Measurements from ENCODE around the gene CDC42BPB. TPM values are rescaled to one million over a fixed set of nuclear protein-coding genes. Genes with fewer than 3 reads are reported as not detected.

The CDC42BPB gene
- total RNA-seq, 1 experiment from 2014 or later: 84.4 TPM

DNA sequence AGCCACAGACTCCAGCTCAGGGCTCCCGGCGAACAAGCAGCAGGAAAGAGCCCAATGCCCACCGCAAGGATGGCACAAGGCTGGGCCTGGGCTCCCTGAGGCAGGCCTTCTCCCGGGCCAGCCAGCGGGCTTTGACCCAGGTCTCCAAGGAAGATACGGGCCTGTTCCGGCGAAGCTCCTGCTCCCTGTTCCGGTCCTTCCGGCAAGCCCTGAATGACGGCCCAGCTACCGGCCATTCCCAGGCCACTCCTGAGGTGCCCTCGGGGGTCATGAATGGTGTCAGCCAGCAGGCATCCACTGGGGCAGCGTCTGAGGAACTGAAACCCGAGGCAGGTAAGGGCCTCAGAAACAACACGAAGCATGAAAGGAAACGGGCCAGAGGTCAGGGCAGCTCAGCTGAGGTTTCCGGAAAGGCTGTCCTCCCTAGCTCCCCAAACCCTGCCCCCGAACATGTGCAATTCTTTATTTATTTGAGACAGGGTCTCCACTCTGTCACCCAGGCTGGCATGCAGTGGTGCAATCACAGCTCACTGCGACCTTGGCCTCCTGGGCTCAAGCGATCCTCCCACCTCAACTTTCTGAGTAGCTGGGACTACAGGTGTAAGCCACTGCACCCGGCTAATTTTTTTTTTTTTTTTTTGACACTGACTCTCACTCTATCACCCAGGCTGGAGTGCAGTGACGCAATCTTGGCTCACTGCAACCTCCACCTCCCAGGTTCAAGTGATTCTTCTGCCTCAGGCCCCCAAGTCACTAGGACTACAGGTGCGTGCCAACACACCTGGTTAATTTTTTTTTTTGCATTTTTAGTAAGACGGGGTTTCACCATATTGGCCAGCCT lies 43.2 kb upstream of the CDC42BPB start:
- no TSS peak for BruUV-seq (replicated peaks)
- DNase-seq (ENCODE audit: low read depth, low spot score) (no peak), ATAC-seq (no peak)
- Histone ChIP-seq H3K27me3 (ENCODE audit: control insufficient read depth, insufficient read depth, low read length) (no peaks in the 10 kb centered on the region), H3K27ac (ENCODE audit: low read length) (no peak overlapping the region), H3K4me3 (ENCODE audit: low read depth in 2 of 2, low read length in 2 of 2) (no peak overlapping the region), H3K36me3 (ENCODE audit: control insufficient read depth, insufficient read depth, low read length) (no peaks in the 10 kb centered on the region), H3K9me3 (ENCODE audit: control insufficient read depth, insufficient read depth, low read depth, low read length) (no peaks in the 10 kb centered on the region), H3K4me1 (ENCODE audit: control insufficient read depth, insufficient read depth, low read length) (peaks cover 15% of the 10 kb centered on the region; the same call in 1 of the 2 replicates)
- in situ Hi-C loops (cut with HindIII; ENCODE audit: low pct_unique_long_range_greater_than_20kb, low sequenced_read_pairs) (no loop called here), intact Hi-C loops (cut with micrococcal nuclease; ENCODE audit: unreplicated experiment) (loop anchor here (10.0 kb wide), 1 partner anchor 194 kb away; no protein-coding TSS in a partner anchor)
- ChIA-PET CTCF (interaction anchor here (0.5 kb wide), 1 partner anchor 14 kb away, joined by 3 read pairs; no protein-coding TSS in a partner anchor), POLR2A (interaction anchor here (0.7 to 0.8 kb wide), 2 partner anchors 23 to 101 kb away, joined by 5 to 12 read pairs; no protein-coding TSS in a partner anchor)
- no peak for TF ChIP-seq POLR2AphosphoS5 (IDR thresholded peaks at IDR 0.05; ENCODE audit: low read depth, low read length)
- no peak for TF ChIP-seq TCF7L2 (IDR thresholded peaks at IDR 0.05; ENCODE audit: low read depth, low read length)

DNA sequence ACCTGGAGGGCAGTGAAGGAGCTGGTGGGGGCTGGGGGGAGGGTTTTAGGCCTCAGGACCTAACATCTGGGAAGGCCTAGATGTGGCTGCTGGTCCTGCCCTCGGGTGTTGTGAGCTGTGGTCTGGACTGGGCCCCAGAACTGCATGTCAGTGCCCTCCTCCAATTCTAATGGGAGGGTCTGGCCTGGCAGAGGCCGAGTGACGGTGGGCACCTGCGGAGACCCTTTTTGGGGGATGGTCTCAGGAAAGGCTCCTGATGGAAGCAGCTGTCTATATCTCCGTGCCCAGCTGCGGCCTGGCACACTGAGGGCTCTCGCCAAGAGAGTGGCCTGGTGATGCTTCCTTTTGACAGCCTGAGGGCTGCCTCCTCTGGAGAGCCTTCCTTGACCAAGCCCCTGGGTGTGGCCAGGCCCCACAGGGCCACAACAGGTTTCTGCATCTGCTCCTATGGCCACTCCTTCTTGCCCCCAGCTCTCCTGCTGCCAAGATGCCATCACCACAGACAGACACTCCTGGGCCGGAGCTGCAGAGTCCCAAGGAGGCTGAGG lies 42.5 kb upstream of the CDC42BPB start:
- ChIA-PET POLR2A (interaction anchor here (0.8 kb wide), 1 partner anchor 22 kb away, joined by 12 read pairs; no protein-coding TSS in a partner anchor), CTCF (no interaction called here)
- H3K4me1 ChIP-seq (ENCODE audit: control insufficient read depth, insufficient read depth, low read length): peaks cover 10% of the 10 kb centered on the region; the same call in 1 of the 2 replicates
- H3K27ac ChIP-seq (ENCODE audit: low read length): no peak overlapping the region
- no peaks in the 10 kb centered on the region for H3K9me3 ChIP-seq (ENCODE audit: control insufficient read depth, insufficient read depth, low read depth, low read length)
- no peaks in the 10 kb centered on the region for H3K27me3 ChIP-seq (ENCODE audit: control insufficient read depth, insufficient read depth, low read length)
- no peak for ATAC-seq
- no peak overlapping the region for H3K4me3 ChIP-seq (ENCODE audit: low read depth in 2 of 2, low read length in 2 of 2)
- no TSS peak for BruUV-seq (replicated peaks)
- intact Hi-C loops (cut with micrococcal nuclease; ENCODE audit: unreplicated experiment): loop anchor here (10.0 kb wide), 1 partner anchor 195 kb away; no protein-coding TSS in a partner anchor
- TF ChIP-seq POLR2AphosphoS5 (IDR thresholded peaks at IDR 0.05; ENCODE audit: low read depth, low read length) (no peak), TCF7L2 (IDR thresholded peaks at IDR 0.05; ENCODE audit: low read depth, low read length) (no peak), SIN3A (IDR thresholded peaks at IDR 0.05; ENCODE audit: borderline replicate concordance, insufficient read depth, low read depth, low read length) (no peak)
- TF ChIP-seq, protein P1, sequence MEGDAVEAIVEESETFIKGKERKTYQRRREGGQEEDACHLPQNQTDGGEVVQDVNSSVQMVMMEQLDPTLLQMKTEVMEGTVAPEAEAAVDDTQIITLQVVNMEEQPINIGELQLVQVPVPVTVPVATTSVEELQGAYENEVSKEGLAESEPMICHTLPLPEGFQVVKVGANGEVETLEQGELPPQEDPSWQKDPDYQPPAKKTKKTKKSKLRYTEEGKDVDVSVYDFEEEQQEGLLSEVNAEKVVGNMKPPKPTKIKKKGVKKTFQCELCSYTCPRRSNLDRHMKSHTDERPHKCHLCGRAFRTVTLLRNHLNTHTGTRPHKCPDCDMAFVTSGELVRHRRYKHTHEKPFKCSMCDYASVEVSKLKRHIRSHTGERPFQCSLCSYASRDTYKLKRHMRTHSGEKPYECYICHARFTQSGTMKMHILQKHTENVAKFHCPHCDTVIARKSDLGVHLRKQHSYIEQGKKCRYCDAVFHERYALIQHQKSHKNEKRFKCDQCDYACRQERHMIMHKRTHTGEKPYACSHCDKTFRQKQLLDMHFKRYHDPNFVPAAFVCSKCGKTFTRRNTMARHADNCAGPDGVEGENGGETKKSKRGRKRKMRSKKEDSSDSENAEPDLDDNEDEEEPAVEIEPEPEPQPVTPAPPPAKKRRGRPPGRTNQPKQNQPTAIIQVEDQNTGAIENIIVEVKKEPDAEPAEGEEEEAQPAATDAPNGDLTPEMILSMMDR (IDR thresholded peaks at IDR 0.05): no peak
- TF ChIP-seq, protein P2, sequence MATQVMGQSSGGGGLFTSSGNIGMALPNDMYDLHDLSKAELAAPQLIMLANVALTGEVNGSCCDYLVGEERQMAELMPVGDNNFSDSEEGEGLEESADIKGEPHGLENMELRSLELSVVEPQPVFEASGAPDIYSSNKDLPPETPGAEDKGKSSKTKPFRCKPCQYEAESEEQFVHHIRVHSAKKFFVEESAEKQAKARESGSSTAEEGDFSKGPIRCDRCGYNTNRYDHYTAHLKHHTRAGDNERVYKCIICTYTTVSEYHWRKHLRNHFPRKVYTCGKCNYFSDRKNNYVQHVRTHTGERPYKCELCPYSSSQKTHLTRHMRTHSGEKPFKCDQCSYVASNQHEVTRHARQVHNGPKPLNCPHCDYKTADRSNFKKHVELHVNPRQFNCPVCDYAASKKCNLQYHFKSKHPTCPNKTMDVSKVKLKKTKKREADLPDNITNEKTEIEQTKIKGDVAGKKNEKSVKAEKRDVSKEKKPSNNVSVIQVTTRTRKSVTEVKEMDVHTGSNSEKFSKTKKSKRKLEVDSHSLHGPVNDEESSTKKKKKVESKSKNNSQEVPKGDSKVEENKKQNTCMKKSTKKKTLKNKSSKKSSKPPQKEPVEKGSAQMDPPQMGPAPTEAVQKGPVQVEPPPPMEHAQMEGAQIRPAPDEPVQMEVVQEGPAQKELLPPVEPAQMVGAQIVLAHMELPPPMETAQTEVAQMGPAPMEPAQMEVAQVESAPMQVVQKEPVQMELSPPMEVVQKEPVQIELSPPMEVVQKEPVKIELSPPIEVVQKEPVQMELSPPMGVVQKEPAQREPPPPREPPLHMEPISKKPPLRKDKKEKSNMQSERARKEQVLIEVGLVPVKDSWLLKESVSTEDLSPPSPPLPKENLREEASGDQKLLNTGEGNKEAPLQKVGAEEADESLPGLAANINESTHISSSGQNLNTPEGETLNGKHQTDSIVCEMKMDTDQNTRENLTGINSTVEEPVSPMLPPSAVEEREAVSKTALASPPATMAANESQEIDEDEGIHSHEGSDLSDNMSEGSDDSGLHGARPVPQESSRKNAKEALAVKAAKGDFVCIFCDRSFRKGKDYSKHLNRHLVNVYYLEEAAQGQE (IDR thresholded peaks at IDR 0.05; ENCODE audit: insufficient read depth in 1 of 2, low read depth in 2 of 2, low read length in 1 of 2): no peak
- in situ Hi-C loops (cut with HindIII; ENCODE audit: low pct_unique_long_range_greater_than_20kb, low sequenced_read_pairs): no loop called here
- H3K36me3 ChIP-seq (ENCODE audit: control insufficient read depth, insufficient read depth, low read length): no peaks in the 10 kb centered on the region
- DNase-seq (ENCODE audit: low read depth, low spot score): no peak

Measured in Panc1 (cell line).